ENCODE data around the gene C2.

DNA sequence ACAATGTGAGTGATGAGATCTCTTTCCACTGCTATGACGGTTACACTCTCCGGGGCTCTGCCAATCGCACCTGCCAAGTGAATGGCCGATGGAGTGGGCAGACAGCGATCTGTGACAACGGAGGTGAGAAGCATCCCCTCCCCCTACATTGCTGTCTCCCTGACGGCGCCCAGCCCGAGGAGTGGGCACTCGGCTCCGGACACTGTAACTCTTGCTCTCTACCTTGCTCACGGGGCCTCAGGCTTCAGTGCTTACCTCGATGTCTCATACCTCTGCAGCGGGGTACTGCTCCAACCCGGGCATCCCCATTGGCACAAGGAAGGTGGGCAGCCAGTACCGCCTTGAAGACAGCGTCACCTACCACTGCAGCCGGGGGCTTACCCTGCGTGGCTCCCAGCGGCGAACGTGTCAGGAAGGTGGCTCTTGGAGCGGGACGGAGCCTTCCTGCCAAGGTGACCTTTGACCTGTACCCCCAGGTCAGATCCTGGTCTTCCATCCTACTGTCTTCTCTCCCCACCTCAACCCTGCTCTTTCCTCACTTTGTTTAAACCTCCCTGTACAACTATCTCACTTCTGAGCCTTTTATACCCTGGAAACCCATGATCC is 19.7 kb downstream of the C2 start:
- TF ChIP-seq, protein P1, sequence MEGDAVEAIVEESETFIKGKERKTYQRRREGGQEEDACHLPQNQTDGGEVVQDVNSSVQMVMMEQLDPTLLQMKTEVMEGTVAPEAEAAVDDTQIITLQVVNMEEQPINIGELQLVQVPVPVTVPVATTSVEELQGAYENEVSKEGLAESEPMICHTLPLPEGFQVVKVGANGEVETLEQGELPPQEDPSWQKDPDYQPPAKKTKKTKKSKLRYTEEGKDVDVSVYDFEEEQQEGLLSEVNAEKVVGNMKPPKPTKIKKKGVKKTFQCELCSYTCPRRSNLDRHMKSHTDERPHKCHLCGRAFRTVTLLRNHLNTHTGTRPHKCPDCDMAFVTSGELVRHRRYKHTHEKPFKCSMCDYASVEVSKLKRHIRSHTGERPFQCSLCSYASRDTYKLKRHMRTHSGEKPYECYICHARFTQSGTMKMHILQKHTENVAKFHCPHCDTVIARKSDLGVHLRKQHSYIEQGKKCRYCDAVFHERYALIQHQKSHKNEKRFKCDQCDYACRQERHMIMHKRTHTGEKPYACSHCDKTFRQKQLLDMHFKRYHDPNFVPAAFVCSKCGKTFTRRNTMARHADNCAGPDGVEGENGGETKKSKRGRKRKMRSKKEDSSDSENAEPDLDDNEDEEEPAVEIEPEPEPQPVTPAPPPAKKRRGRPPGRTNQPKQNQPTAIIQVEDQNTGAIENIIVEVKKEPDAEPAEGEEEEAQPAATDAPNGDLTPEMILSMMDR (IDR thresholded peaks at IDR 0.05), result no peak
- TF ChIP-seq EP300 (IDR thresholded peaks at IDR 0.05) (no peak), POLR2A (IDR thresholded peaks at IDR 0.05) (no peak), POLR2AphosphoS5 (IDR thresholded peaks at IDR 0.05) (no peak)

Data from stomach (tissue), 4 donors.